Activated naive CD8-positive, alpha-beta T cell treated with anti-CD3 and anti-CD28 coated beads for 36 hours (primary cell): ENCODE measurements around the gene NEIL1. TPM values are rescaled to one million over a fixed set of nuclear protein-coding genes. Genes with fewer than 3 reads are reported as not detected.
"Not testable (repeated sequence)": the region's sequence is repeated elsewhere in the genome, so short reads cannot be mapped to it uniquely, and the experiment has no call there.

Source experiments
- DNase-seq: peaks from one replicate; pipeline ENCODE4 v3.0.0; 2021
- H3K27ac Mint-ChIP-seq: one replicate; pipeline ENCODE4 v1.8.0; 2022; ENCODE audit warnings: mild to moderate bottlenecking, moderate library complexity, mixed read lengths
- H3K27me3 Mint-ChIP-seq: one replicate; pipeline ENCODE4 v1.8.0; 2022; ENCODE audit warnings: mild to moderate bottlenecking, mixed read lengths
- H3K36me3 Mint-ChIP-seq: one replicate; pipeline ENCODE4 v1.8.0; 2021; ENCODE audit warnings: mild to moderate bottlenecking, mixed read lengths
- H3K4me1 Mint-ChIP-seq: one replicate; pipeline ENCODE4 v1.8.0; 2021; ENCODE audit warnings: mixed read lengths
- H3K4me3 Mint-ChIP-seq: one replicate; pipeline ENCODE4 v1.8.0; 2022; ENCODE audit warnings: mild to moderate bottlenecking, moderate library complexity, mixed read lengths
- H3K9me3 Mint-ChIP-seq: one replicate; pipeline ENCODE4 v1.8.0; 2022; ENCODE audit warnings: mixed read lengths
- total RNA-seq, 2 experiments: library from RNA; stranded (reverse); gene quantifications; one replicate each; pipeline ENCODE4 v1.2.3, GENCODE V29; 2021

NEIL1 gene
- total RNA-seq, 2 experiments from 2014 or later: 5.4 to 7.3 TPM

DNA sequence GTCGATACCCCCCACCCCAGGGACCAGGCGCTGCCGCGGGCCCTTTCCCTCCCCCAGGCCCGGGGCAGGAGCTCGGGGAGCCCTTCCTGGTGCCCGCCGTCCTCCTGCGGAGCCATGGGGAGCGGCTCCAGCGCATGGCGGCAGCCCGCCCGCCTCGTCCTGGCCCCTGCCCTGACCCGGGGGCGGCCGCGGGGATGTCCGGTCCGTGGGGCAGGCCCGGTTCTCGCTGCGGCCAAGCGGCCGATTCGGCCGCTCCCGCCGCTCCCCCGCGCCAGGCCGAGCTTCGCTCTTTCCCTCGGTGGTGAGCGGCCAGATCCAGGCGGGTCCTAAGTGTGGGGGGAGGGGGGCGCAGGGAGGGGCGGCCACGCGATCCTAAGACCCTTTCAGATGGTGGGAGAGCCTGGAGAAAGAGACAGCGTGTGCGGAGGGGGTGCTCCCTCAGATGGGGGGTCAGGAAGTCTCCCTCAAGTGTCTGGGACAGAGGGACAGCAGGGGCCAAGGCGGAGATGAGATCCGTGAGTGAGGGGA is 1.3 kb downstream of the NEIL1 start:
- Mint-ChIP-seq H3K4me3 (peak overlapping the region; percentile 81), H3K36me3 (peaks cover 32% of the 10 kb centered on the region), H3K27me3 (peaks cover 4% of the 10 kb centered on the region), H3K9me3 (peaks cover 11% of the 10 kb centered on the region), H3K4me1 (peaks cover 30% of the 10 kb centered on the region), H3K27ac (no peak overlapping the region)
- DNase-seq: no peak

- Mint-ChIP-seq H3K9me3 (peaks cover 11% of the 10 kb centered on the region), H3K4me1 (peaks cover 30% of the 10 kb centered on the region), H3K4me3 (peak overlapping the region; percentile 59), H3K27ac (peak overlapping the region; percentile 62), H3K36me3 (peaks cover 32% of the 10 kb centered on the region), H3K27me3 (peaks cover 4% of the 10 kb centered on the region)
- DNase-seq: no peak
These were observed 1.9 kb downstream of the NEIL1 start for GRCh38 chr15:75348562-75349350.

DNA sequence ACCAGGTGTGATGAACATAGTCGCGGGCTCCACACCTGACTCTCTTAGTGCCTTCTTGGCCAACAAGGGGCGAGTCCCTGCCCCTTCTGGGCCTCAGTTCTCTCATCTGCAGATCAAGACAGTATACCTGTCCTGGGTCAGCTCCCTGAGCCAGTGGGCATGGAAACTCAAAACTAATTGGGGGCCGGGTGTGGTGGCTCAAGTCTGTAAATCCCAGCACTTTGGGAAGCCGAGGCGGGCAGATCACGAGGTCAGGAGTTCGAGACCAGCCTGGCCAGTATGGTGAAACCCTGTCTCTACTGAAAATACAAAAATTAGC is 2.5 kb downstream of the NEIL1 start:
- H3K4me3 Mint-ChIP-seq, DNase-seq, H3K27me3 Mint-ChIP-seq: not testable (repeated sequence)
- Mint-ChIP-seq H3K4me1 (peaks cover 30% of the 10 kb centered on the region), H3K9me3 (peaks cover 11% of the 10 kb centered on the region), H3K27ac (peak overlapping the region; percentile 94), H3K36me3 (peaks cover 32% of the 10 kb centered on the region)

GRCh38 chr15:75349851-75350588 is 3.2 kb downstream of the NEIL1 start:
- peaks cover 11% of the 10 kb centered on the region for H3K9me3 Mint-ChIP-seq
- H3K36me3 Mint-ChIP-seq: peaks cover 32% of the 10 kb centered on the region

GRCh38 chr15:75350601-75351361 is 3.9 kb downstream of the NEIL1 start:
- no peak overlapping the region for H3K4me3 Mint-ChIP-seq
- H3K27ac Mint-ChIP-seq: peak overlapping the region; percentile 94
- H3K9me3 Mint-ChIP-seq: peaks cover 11% of the 10 kb centered on the region
- H3K36me3 Mint-ChIP-seq: peaks cover 32% of the 10 kb centered on the region
- no peak for DNase-seq
- H3K4me1 Mint-ChIP-seq: peaks cover 30% of the 10 kb centered on the region
- peaks cover 4% of the 10 kb centered on the region for H3K27me3 Mint-ChIP-seq

More at GRCh38 chr15:75349851-75350588, 3.2 kb downstream of the NEIL1 start:
- peaks cover 4% of the 10 kb centered on the region for H3K27me3 Mint-ChIP-seq
- DNase-seq: peak; percentile 83
- peak overlapping the region; percentile 22 for H3K4me3 Mint-ChIP-seq
- H3K4me1 Mint-ChIP-seq: peaks cover 30% of the 10 kb centered on the region
- H3K27ac Mint-ChIP-seq: peak overlapping the region; percentile 94

DNA sequence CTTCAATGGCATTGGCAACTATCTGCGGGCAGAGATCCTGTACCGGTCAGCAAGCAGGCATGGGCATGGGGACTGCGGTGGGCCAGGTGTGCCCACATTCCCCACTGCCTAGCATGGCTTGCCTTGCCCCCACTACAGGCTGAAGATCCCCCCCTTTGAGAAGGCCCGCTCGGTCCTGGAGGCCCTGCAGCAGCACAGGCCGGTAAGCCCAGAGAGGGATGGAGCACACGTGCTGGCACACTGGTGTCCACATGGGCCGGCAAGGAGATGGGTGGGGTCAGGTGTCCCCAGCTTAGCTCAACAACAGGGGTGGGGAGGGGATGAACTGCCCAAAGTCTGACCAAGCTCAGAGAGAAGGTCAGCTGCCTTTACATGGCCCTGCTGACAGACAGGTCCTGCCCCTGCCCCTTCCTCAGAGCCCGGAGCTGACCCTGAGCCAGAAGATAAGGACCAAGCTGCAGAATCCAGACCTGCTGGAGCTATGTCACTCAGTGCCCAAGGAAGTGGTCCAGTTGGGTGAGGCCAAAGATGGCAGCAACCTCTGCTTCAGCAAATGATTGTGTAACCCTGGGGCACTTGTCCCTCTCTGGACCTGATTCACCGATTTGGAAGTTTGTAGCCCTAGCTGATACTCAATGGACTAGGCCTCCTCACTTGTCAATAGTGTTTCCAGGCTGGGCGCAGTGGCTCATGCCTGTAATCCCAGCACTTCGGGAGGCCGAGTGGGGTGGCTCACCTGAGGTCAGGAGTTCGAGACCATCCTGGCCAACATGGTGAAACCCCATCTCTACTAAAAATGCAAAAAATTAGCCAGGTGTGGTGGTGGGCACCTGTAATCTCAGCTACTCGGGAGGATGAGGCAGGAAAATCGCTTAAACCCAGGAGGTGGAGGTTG is 5.6 kb downstream of the NEIL1 start:
- H3K27me3 Mint-ChIP-seq: no peaks in the 10 kb centered on the region
- peaks cover 32% of the 10 kb centered on the region for H3K36me3 Mint-ChIP-seq
- H3K4me1 Mint-ChIP-seq: peaks cover 23% of the 10 kb centered on the region
- no peak overlapping the region for H3K4me3 Mint-ChIP-seq
- DNase-seq: no peak
- peaks cover 11% of the 10 kb centered on the region for H3K9me3 Mint-ChIP-seq
- no peak overlapping the region for H3K27ac Mint-ChIP-seq

DNA sequence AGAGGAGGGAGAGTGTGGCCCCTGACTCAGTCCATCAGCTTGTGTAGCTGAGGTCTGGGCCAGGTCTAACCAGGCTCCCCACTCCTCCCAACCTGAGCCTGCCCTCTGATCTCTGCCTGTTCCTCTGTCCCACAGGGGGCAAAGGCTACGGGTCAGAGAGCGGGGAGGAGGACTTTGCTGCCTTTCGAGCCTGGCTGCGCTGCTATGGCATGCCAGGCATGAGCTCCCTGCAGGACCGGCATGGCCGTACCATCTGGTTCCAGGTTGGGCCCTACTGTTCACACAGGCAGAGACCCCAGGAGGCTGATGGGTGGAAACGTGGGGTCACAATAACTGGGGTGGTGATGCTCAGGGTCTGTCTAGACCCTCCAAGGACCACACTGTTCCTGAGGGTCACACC is 6.8 kb downstream of the NEIL1 start:
- no peak for DNase-seq
- no peak overlapping the region for H3K27ac Mint-ChIP-seq
- peaks cover 11% of the 10 kb centered on the region for H3K9me3 Mint-ChIP-seq
- peaks cover 29% of the 10 kb centered on the region for H3K36me3 Mint-ChIP-seq
- H3K4me3 Mint-ChIP-seq: no peak overlapping the region
- peaks cover 21% of the 10 kb centered on the region for H3K4me1 Mint-ChIP-seq
- no peaks in the 10 kb centered on the region for H3K27me3 Mint-ChIP-seq

DNA sequence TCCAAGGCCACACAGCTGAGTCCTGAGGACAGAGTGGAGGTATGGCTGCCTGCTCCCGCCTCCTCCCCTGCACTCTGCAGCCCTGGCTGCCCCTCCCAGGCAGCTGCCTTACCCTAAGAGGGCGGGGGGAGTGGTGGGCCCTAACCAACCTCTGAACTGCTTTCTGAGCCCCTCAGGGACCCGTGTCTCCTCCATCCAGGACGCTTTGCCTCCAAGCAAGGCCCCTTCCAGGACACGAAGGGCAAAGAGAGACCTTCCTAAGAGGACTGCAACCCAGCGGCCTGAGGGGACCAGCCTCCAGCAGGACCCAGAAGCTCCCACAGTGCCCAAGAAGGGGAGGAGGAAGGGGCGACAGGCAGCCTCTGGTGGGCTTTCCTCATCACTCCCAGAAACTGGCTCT is 7.6 kb downstream of the NEIL1 start:
- DNase-seq: no peak
- Mint-ChIP-seq H3K4me1 (peaks cover 16% of the 10 kb centered on the region), H3K36me3 (peaks cover 21% of the 10 kb centered on the region), H3K27me3 (no peaks in the 10 kb centered on the region), H3K4me3 (no peak overlapping the region), H3K27ac (no peak overlapping the region), H3K9me3 (peaks cover 8% of the 10 kb centered on the region)

- no peak overlapping the region for H3K27ac Mint-ChIP-seq
- H3K36me3 Mint-ChIP-seq: peaks cover 13% of the 10 kb centered on the region
- no peaks in the 10 kb centered on the region for H3K27me3 Mint-ChIP-seq
- no peaks in the 10 kb centered on the region for H3K9me3 Mint-ChIP-seq
- H3K4me3 Mint-ChIP-seq: no peak overlapping the region
- peaks cover 7% of the 10 kb centered on the region for H3K4me1 Mint-ChIP-seq
- DNase-seq: no peak
These were observed 8.5 kb downstream of the NEIL1 start for GRCh38 chr15:75355369-75355768.

- no peak overlapping the region for H3K27ac Mint-ChIP-seq
- peaks cover 10% of the 10 kb centered on the region for H3K36me3 Mint-ChIP-seq
- H3K4me1 Mint-ChIP-seq: peaks cover 2% of the 10 kb centered on the region
- no peaks in the 10 kb centered on the region for H3K27me3 Mint-ChIP-seq
- H3K9me3 Mint-ChIP-seq: no peaks in the 10 kb centered on the region
- no peak for DNase-seq
- no peak overlapping the region for H3K4me3 Mint-ChIP-seq
These were observed 9.2 kb downstream of the NEIL1 start for GRCh38 chr15:75356006-75356405.

DNA sequence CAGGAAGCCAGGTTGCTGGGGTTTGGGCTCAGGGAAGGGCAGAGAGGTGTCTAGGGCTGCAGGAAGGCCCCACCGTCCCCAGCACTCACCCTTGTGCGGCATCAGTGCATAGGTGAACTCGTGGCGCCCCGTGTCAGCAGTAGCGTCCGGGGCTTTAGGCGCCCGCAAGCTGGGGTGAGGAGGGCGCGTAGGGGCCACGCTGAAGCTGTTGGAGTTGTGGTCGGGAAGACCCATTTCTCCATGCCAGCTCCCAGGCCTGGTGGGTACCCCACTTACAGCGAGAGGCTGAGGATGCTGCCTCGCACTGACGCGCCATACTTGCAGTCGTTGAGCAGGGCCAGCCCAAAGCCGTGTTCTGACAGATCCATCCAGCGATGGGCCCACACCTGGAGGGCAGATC is 9.7 kb downstream of the NEIL1 start:
- no peak for DNase-seq

DNA sequence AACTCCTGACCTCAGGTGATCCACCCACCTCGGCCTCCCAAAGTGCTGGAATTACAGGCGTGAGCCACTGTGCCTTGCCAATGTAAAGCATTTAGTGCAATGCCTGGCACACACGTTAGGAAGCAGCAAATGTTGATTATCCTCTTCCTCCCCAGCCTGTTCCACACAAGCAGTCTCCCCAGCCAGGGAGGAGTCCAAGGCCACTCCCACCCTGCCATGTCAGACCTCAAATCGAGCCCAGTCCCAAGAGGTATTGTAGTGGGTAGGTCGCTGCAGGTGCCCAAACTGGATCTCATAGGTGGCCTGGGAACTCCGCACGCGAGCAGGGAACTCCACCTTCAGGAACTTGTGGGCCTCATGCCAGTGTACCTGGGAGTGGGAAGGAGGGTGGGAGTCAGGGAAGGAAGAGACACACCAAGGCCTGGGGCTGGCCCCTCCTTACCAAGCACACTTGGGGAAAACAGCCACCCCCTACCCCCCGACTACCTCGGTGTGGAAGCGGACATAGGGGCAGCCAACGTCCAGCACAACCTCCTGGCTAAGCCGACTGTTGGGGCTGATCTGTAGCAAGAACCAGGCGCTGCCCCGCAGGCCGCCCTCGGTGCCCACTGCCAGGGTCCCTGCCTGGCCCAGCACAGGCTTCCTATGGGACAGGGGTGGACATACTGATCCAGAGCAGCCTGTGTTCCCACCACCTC is 11.3 kb downstream of the NEIL1 start:
- H3K27me3 Mint-ChIP-seq: no peaks in the 10 kb centered on the region
- no peak for DNase-seq
- H3K4me3 Mint-ChIP-seq: no peak overlapping the region
- H3K27ac Mint-ChIP-seq: no peak overlapping the region
- H3K4me1 Mint-ChIP-seq: no peaks in the 10 kb centered on the region
- H3K36me3 Mint-ChIP-seq: peaks cover 5% of the 10 kb centered on the region
- H3K9me3 Mint-ChIP-seq: no peaks in the 10 kb centered on the region

More for the DNA sequence above, 9.7 kb downstream of the NEIL1 start:
- Mint-ChIP-seq H3K4me1 (no peaks in the 10 kb centered on the region), H3K27ac (no peak overlapping the region), H3K9me3 (no peaks in the 10 kb centered on the region), H3K4me3 (no peak overlapping the region), H3K36me3 (peaks cover 8% of the 10 kb centered on the region), H3K27me3 (no peaks in the 10 kb centered on the region)

GRCh38 chr15:75358771-75359536 is 12.1 kb downstream of the NEIL1 start:
- H3K27ac Mint-ChIP-seq: no peak overlapping the region
- no peaks in the 10 kb centered on the region for H3K4me1 Mint-ChIP-seq
- H3K36me3 Mint-ChIP-seq: peaks cover 7% of the 10 kb centered on the region
- no peaks in the 10 kb centered on the region for H3K27me3 Mint-ChIP-seq
- no peak overlapping the region for H3K4me3 Mint-ChIP-seq
- no peak for DNase-seq
- H3K9me3 Mint-ChIP-seq: no peaks in the 10 kb centered on the region
